ENCODE results near the gene SERPINE2. TPM values are rescaled to one million over a fixed set of nuclear protein-coding genes. Genes with fewer than 3 reads are reported as not detected.
"Not testable (repeated sequence)": the region's sequence is repeated elsewhere in the genome, so short reads cannot be mapped to it uniquely, and the experiment has no call there.

Gene SERPINE2
- total RNA-seq, 4 donors from 2014 or later = 6.8 to 91.5 (median 25.6) TPM

GRCh38 chr2:223941579-223942277 lies 97.4 kb downstream of the SERPINE2 start:
- ATAC-seq (ENCODE audit: low FRiP score) (peak; percentile 69), DNase-seq (ENCODE audit: low spot score) (no peak)
- TF ChIP-seq CTCF (IDR thresholded peaks at IDR 0.05) = no peak

- not testable (repeated sequence) for DNase-seq (ENCODE audit: low spot score); ATAC-seq (ENCODE audit: low FRiP score)
These were observed 99.6 kb downstream of the SERPINE2 start for GRCh38 chr2:223939438-223939837.

- no peak for TF ChIP-seq CTCF (IDR thresholded peaks at IDR 0.05)
- ATAC-seq (ENCODE audit: low FRiP score) = no peak
These were observed 101.6 kb downstream of the SERPINE2 start for GRCh38 chr2:223937535-223937934.

GRCh38 chr2:223936862-223937326 lies 102.2 kb downstream of the SERPINE2 start:
- TF ChIP-seq CTCF (IDR thresholded peaks at IDR 0.05) = no peak
- no peak for DNase-seq (ENCODE audit: low spot score)
- no peak for ATAC-seq (ENCODE audit: low FRiP score)

More at GRCh38 chr2:223937535-223937934, 101.6 kb downstream of the SERPINE2 start:
- DNase-seq (ENCODE audit: low spot score) = no peak

- no peak for TF ChIP-seq CTCF (IDR thresholded peaks at IDR 0.05)
- no peak for DNase-seq (ENCODE audit: low spot score)
- no peak for ATAC-seq (ENCODE audit: low FRiP score)
These were observed 103.5 kb downstream of the SERPINE2 start for GRCh38 chr2:223935459-223936125.

GRCh38 chr2:223934870-223935269 lies 104.2 kb downstream of the SERPINE2 start:
- ATAC-seq (ENCODE audit: low FRiP score) = no peak
- DNase-seq (ENCODE audit: low spot score) = no peak
- no peak for TF ChIP-seq CTCF (IDR thresholded peaks at IDR 0.05)

- TF ChIP-seq CTCF (IDR thresholded peaks at IDR 0.05) = no peak
- DNase-seq (ENCODE audit: low spot score) (no peak), ATAC-seq (ENCODE audit: low FRiP score) (no peak)
These were observed 106.0 kb downstream of the SERPINE2 start for GRCh38 chr2:223932816-223933800.
